ENCODE results near the gene AIRE. TPM values are rescaled to one million over a fixed set of nuclear protein-coding genes. Genes with fewer than 3 reads are reported as not detected.
A peak's percentile ranks its signal among the peaks of the same experiment; 100 is the strongest.

AIRE gene
- total RNA-seq, 1 donor from 2014 or later = not detected

DNA sequence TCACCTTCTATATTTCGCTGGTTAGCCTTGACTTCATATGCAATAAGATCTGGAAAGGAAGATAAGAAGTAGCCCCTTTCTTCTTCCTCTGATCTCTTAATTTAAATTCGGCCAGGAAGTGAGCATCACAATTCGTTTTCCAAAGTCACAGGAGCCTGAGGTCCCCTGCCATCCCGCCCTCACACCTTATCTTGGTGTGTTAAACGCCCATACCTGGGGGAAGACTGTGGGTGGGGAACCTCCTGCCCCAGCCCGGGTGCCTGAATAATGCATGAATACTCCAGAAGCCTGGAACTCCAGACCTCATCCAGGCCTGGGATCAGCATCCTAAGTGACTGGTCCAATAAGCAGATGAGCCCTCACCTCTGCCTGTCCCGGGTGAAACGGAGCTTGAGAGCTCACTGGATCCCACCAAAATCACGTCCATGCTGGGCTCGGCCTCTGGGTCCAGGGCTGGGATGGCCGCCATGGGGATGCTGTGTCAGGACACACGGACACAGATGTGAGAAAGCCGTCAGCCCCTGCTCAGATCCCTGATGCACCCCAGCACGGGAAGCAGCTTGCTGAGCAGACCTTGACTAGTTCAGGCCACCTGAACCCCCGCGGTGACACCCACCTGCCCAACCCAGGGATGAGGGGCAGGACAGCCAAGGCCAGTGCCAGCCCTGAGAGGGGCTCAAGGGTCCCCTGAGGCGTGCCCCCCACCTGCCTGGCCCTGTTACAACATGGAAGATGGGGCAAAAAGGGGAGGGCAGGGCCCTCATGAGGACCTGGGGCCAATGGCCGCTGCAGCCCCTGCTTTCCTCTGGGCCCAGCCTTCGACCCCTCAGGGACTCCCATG, 24.7 kb upstream of the AIRE start:
- H3K4me1 Mint-ChIP-seq (ENCODE audit: low read depth) = peaks cover 2% of the 10 kb centered on the region
- H3K4me3 Mint-ChIP-seq (ENCODE audit: low read depth) = no peak overlapping the region
- no peak overlapping the region for H3K27ac Mint-ChIP-seq
- TF ChIP-seq, protein P1, sequence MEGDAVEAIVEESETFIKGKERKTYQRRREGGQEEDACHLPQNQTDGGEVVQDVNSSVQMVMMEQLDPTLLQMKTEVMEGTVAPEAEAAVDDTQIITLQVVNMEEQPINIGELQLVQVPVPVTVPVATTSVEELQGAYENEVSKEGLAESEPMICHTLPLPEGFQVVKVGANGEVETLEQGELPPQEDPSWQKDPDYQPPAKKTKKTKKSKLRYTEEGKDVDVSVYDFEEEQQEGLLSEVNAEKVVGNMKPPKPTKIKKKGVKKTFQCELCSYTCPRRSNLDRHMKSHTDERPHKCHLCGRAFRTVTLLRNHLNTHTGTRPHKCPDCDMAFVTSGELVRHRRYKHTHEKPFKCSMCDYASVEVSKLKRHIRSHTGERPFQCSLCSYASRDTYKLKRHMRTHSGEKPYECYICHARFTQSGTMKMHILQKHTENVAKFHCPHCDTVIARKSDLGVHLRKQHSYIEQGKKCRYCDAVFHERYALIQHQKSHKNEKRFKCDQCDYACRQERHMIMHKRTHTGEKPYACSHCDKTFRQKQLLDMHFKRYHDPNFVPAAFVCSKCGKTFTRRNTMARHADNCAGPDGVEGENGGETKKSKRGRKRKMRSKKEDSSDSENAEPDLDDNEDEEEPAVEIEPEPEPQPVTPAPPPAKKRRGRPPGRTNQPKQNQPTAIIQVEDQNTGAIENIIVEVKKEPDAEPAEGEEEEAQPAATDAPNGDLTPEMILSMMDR (IDR thresholded peaks at IDR 0.05; ENCODE audit: unreplicated experiment) = no peak
- no peaks in the 10 kb centered on the region for H3K36me3 Mint-ChIP-seq (ENCODE audit: insufficient read depth)
- H3K9me3 Mint-ChIP-seq (ENCODE audit: low read depth) = no peaks in the 10 kb centered on the region
- DNase-seq (ENCODE audit: low spot score, unreplicated experiment) = no peak
- peaks cover 19% of the 10 kb centered on the region for H3K27me3 Mint-ChIP-seq

DNA sequence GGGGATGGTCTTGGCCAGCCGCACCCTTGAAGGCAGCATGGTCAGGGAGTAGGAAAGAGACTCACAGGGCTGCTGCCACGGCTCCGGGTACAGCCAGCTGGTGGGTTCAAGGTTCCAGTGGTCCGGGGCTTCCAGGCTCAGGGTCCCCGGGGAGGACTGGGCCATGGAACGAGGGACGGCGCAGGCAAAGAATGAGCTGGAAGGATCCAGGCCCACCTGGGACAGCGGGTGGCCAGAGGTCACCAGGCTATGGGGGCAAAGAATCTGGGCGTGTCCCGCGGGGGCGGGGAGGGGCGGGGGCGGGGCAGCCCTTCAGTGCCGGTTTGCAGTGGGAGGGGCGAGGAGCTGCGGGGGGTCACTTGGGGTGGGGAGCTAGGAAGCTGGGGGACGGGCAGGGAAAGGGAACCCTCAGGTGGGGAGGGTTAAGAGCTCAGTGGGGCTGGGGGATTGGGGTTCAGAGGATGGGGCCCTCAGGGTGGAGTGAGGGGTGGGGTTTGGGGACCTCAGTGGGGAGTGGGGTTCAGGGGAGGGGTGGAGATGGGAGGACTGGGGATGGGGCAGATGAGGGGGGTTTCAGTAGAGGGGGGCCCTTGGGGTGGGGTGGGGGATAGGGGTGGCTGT, 23.9 kb upstream of the AIRE start, which contains the start of gene DNMT3L:
Gene DNMT3L, minus strand, starts transcription at position 223 of the 621 bp plus-strand sequence. CDS start 638 bp downstream, outside the sequence.
- H3K36me3 Mint-ChIP-seq (ENCODE audit: insufficient read depth) = no peaks in the 10 kb centered on the region

GRCh38 chr21:44262338-44263056, 23.2 kb upstream of the AIRE start:
- no peaks in the 10 kb centered on the region for H3K36me3 Mint-ChIP-seq (ENCODE audit: insufficient read depth)
- H3K27me3 Mint-ChIP-seq = peaks cover 19% of the 10 kb centered on the region
- no peak overlapping the region for H3K4me3 Mint-ChIP-seq (ENCODE audit: low read depth)
- H3K4me1 Mint-ChIP-seq (ENCODE audit: low read depth) = peaks cover 2% of the 10 kb centered on the region
- no peak overlapping the region for H3K27ac Mint-ChIP-seq
- H3K9me3 Mint-ChIP-seq (ENCODE audit: low read depth) = no peaks in the 10 kb centered on the region
- TF ChIP-seq, protein P1 (IDR thresholded peaks at IDR 0.05; ENCODE audit: unreplicated experiment) = no peak
- DNase-seq (ENCODE audit: low spot score, unreplicated experiment) = no peak

More for the DNA sequence above, 23.9 kb upstream of the AIRE start, which contains the start of gene DNMT3L:
- H3K4me1 Mint-ChIP-seq (ENCODE audit: low read depth) = peaks cover 2% of the 10 kb centered on the region
- H3K27ac Mint-ChIP-seq = no peak within 1 kb of the TSS
- DNase-seq (ENCODE audit: low spot score, unreplicated experiment) = no peak
- no peaks in the 10 kb centered on the region for H3K9me3 Mint-ChIP-seq (ENCODE audit: low read depth)
- peaks cover 19% of the 10 kb centered on the region for H3K27me3 Mint-ChIP-seq
- TF ChIP-seq, protein P1 (IDR thresholded peaks at IDR 0.05; ENCODE audit: unreplicated experiment) = no peak
- H3K4me3 Mint-ChIP-seq (ENCODE audit: low read depth) = no peak within 1 kb of the TSS

- Mint-ChIP-seq H3K27me3 (peaks cover 14% of the 10 kb centered on the region), H3K4me1 (ENCODE audit: low read depth) (peaks cover 2% of the 10 kb centered on the region), H3K36me3 (ENCODE audit: insufficient read depth) (no peaks in the 10 kb centered on the region), H3K27ac (peak overlapping the region; percentile 78), H3K9me3 (ENCODE audit: low read depth) (no peaks in the 10 kb centered on the region), H3K4me3 (ENCODE audit: low read depth) (no peak overlapping the region)
- DNase-seq (ENCODE audit: low spot score, unreplicated experiment) = no peak
- TF ChIP-seq, protein P1 (IDR thresholded peaks at IDR 0.05; ENCODE audit: unreplicated experiment) = no peak
Measured at GRCh38 chr21:44263221-44263760, 22.4 kb upstream of the AIRE start.

DNA sequence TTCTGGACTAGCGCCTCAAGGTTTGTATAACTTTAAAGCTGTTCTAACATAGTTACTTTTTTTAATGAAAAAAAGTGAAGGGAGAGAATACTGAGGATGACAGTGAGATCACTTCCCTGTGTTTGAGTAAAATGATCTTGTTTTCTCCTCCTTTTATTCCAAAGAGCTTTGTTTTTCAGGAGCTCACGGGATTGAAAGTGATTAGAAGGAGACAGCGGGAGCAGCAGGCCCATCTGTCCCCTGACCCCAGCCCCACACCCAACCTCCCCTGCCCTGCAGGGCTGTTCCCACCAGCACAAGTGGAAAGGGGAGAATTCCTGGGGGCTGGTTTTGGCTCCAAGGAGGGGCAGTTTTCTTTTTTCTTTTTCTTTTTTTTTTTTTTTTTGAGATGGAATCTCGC, 21.9 kb upstream of the AIRE start:
- H3K4me3 Mint-ChIP-seq (ENCODE audit: low read depth) = no peak overlapping the region
- DNase-seq (ENCODE audit: low spot score, unreplicated experiment) = no peak
- H3K9me3 Mint-ChIP-seq (ENCODE audit: low read depth) = no peaks in the 10 kb centered on the region
- TF ChIP-seq, protein P1 (IDR thresholded peaks at IDR 0.05; ENCODE audit: unreplicated experiment) = no peak
- peaks cover 12% of the 10 kb centered on the region for H3K27me3 Mint-ChIP-seq
- H3K36me3 Mint-ChIP-seq (ENCODE audit: insufficient read depth) = no peaks in the 10 kb centered on the region
- H3K4me1 Mint-ChIP-seq (ENCODE audit: low read depth) = peaks cover 2% of the 10 kb centered on the region
- peak overlapping the region; percentile 78 for H3K27ac Mint-ChIP-seq

Data from progenitor cell of endocrine pancreas (in vitro differentiated cells).